ENCODE data around the gene PURA.

PURA gene

GRCh38 chr5:140172483-140172882 lies 58.6 kb downstream of the PURA start:
- no peak for TF ChIP-seq CTCF (IDR thresholded peaks at IDR 0.05; ENCODE audit: low read depth, low read length)
- no peak for DNase-seq (ENCODE audit: low read depth, low spot score)
- in situ Hi-C loops (cut with HindIII; ENCODE audit: low sequenced_read_pairs) = loop anchor here (25.0 kb wide), 1 partner anchor 110 kb away; no protein-coding TSS in a partner anchor
- no peak overlapping the region for H3K4me3 ChIP-seq (ENCODE audit: low read depth, low read length)

GRCh38 chr5:140174014-140174413 lies 60.1 kb downstream of the PURA start:
- DNase-seq (ENCODE audit: low read depth, low spot score) = no peak
- no peak overlapping the region for H3K4me3 ChIP-seq (ENCODE audit: low read depth, low read length)
- in situ Hi-C loops (cut with HindIII; ENCODE audit: low sequenced_read_pairs) = loop anchor here (25.0 kb wide), 1 partner anchor 112 kb away; no protein-coding TSS in a partner anchor
- no peak for TF ChIP-seq CTCF (IDR thresholded peaks at IDR 0.05; ENCODE audit: low read depth, low read length)

- TF ChIP-seq CTCF (IDR thresholded peaks at IDR 0.05; ENCODE audit: low read depth, low read length) = no peak
- DNase-seq (ENCODE audit: low read depth, low spot score) = peak; percentile 95
- peak within 1 kb of the TSS; percentile 81 for H3K4me3 ChIP-seq (ENCODE audit: low read depth, low read length)
- in situ Hi-C loops (cut with HindIII; ENCODE audit: low sequenced_read_pairs) = loop anchor here (25.0 kb wide), 1 partner anchor 112 kb away; no protein-coding TSS in a partner anchor
Observed at GRCh38 chr5:140174465-140175366, 60.8 kb downstream of the PURA start, which contains the start of gene CYSTM1. CYSTM1 (plus strand) TSS chr5:140175188; CDS start chr5:140194466, 19,278 bp downstream.

Data from astrocyte of the spinal cord (primary cell).